H1 (cell line): ENCODE results near the gene ZMYND10. TPM values are rescaled to one million over a fixed set of nuclear protein-coding genes. Genes with fewer than 3 reads are reported as not detected.
A peak's percentile ranks its signal among the peaks of the same experiment; 100 is the strongest.

Experiments
- CBX8 ChIP-seq: fragments of 300-800, 300-1000 bp; sonication (generic); IDR thresholded peaks from 2 replicates; pipeline ENCODE4 v1.7.1; 2016; ENCODE audit warnings: low read depth, low read length, borderline replicate concordance
- CHD2 ChIP-seq: IDR thresholded peaks from 2 replicates; pipeline ENCODE4 v1.6.1; 2012; ENCODE audit warnings: low read length, improper control_type of control experiment
- EZH2 ChIP-seq: fragments of 200-600 bp; sonication (generic); IDR thresholded peaks from 2 replicates; pipeline ENCODE4 v1.7.1; 2012; ENCODE audit warnings: low read depth, mild to moderate bottlenecking, moderate library complexity, low read length, inconsistent platforms; ENCODE audit not compliant: severe bottlenecking
- HDAC6 ChIP-seq: IDR thresholded peaks from one replicate; pipeline ENCODE4 v1.7.1; 2012; ENCODE audit warnings: low read depth, mild to moderate bottlenecking, inconsistent platforms, low read length, moderate library complexity
- TCF12 ChIP-seq: IDR thresholded peaks from 2 replicates; pipeline ENCODE4 v1.6.1; 2011; ENCODE audit warnings: low read depth, mild to moderate bottlenecking, low read length
- TEAD4 ChIP-seq: IDR thresholded peaks from 2 replicates; pipeline ENCODE4 v1.6.1; 2012; ENCODE audit warnings: low read depth, low read length, inconsistent platforms, mixed read lengths
- polyA plus RNA-seq, 7 experiments: library from polyadenylated mRNA; depleted of rRNA in 3 of 7; stranded (reverse) in 5 of 7; unstranded in 2 of 7; fragments of >200 nt in 5 of 7; fragments of 200-250 nt in 2 of 7; gene quantifications; 1 replicate in 5 of 7; 2 replicates in 1 of 7; 4 replicates in 1 of 7; pipeline versions ENCODE4 v1.2.1 to v1.2.3, GENCODE V29; 2011 to 2013; ENCODE audit warnings: missing spikeins in 2 of 7, mixed read lengths in 2 of 7
- total RNA-seq: library from RNA; stranded (reverse); fragmentation: NEBNext Ultra II Directional; extraction: Animal tissue kit (Norgen Biotek cat#: 25700); gene quantifications from 2 replicates; pipeline ENCODE4 v1.2.1, GENCODE V29; 2021
- TF ChIP-seq, protein P1 (sequence below), 3 experiments: IDR thresholded peaks; 1 replicate in 2 of 3; 2 replicates in 1 of 3; pipeline versions ENCODE4 v1.5.1 to v1.6.1; 2011; ENCODE audit warnings: low read length in 3 of 3, mild to moderate bottlenecking in 3 of 3, inconsistent platforms in 2 of 3, low read depth in 1 of 3, moderate library complexity in 1 of 3; ENCODE audit not compliant: insufficient read depth in 1 of 3; ENCODE audit errors: control extremely low read depth in 1 of 3

ZMYND10 gene
- total and polyA plus RNA-seq, 2 of the 8 experiments (the other 6 are each of a cell fraction or from before 2014, with no cell fraction given) = 0.56 to 0.79 TPM

DNA sequence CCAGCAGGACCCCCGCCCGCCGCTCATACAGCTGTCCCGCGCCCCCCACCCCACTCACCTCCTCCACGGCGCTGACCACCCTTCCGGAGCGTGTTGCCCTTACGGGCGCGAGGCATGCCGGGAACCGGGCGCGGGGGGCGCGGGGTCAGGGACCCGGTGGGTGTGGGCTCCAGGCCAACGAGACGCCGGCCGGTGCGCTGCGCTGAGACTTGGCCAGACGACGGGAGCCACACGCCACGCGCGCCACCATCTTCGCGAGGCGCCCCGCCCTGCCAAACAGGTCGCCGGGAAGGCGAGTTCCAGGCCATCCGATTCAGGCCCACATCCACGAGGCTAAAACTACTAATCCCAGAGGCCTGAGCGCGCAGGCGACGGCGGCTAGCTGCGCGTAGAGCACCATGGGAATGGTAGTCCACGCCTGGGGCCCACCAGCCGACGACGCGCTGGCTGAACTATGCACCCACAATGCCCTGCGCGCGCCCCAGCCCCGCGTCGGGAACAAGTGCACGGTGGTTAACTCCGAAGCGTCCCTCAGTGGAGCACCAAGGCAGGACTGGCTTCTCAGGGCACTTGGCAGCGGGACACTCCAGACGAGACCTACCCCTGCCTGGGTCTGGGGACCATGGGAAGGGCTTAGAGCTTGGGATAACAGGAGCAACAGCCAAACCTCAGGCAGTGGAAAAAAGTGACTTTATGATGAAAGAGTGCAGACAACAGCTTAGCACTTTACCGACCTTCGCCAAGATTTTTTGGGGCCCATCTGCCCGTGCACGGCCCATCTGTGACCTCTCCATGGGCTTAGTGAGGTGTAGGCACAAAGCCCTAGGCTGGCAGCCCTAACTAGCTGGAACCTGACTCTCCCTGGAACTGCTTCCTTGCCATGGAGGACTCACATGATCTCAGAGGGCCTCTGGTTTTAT is 53.1 kb downstream of the ZMYND10 start, which contains the start of gene IFRD2 (continued):
- TF ChIP-seq, protein P1, sequence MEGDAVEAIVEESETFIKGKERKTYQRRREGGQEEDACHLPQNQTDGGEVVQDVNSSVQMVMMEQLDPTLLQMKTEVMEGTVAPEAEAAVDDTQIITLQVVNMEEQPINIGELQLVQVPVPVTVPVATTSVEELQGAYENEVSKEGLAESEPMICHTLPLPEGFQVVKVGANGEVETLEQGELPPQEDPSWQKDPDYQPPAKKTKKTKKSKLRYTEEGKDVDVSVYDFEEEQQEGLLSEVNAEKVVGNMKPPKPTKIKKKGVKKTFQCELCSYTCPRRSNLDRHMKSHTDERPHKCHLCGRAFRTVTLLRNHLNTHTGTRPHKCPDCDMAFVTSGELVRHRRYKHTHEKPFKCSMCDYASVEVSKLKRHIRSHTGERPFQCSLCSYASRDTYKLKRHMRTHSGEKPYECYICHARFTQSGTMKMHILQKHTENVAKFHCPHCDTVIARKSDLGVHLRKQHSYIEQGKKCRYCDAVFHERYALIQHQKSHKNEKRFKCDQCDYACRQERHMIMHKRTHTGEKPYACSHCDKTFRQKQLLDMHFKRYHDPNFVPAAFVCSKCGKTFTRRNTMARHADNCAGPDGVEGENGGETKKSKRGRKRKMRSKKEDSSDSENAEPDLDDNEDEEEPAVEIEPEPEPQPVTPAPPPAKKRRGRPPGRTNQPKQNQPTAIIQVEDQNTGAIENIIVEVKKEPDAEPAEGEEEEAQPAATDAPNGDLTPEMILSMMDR (IDR thresholded peaks at IDR 0.05; ENCODE audit: control extremely low read depth in 1 of 3, insufficient read depth in 1 of 3, low read depth in 1 of 3, low read length in 3 of 3) = peak in 1 of 3 experiments; percentile 1; a peak in 1 of 4 replicates
- TF ChIP-seq CBX8 (no peak), EZH2 (no peak), TEAD4 (peak; percentile 38), TCF12 (0 out of 2 replicates have a peak, but pooled peaks have one; percentile 20), HDAC6 (no peak), CHD2 (peak; percentile 72)
